Left lobe of liver (tissue), 2 donors: ENCODE data around the gene OR52E5. TPM values are rescaled to one million over a fixed set of nuclear protein-coding genes. Genes with fewer than 3 reads are reported as not detected.
A peak's percentile ranks its signal among the peaks of the same experiment; 100 is the strongest.

Experiments
- ATAC-seq: fragments of 200-7000 bp; cut with Tn5 transposase; one replicate; pipeline ENCODE4 v1.9.1; 2020; ENCODE audit warnings: mild to moderate bottlenecking, moderate library complexity
- DNase-seq: peaks from one replicate; pipeline ENCODE4 v3.0.0-alpha.2; 2020; ENCODE audit warnings: low spot score
- total RNA-seq: library from RNA; stranded (reverse); gene quantifications from one replicate; pipeline ENCODE4 v1.2.1, GENCODE V29; 2021
- donor health status: DM: no; HTN: no; CAD: no; lungs with moderate emphysema.
- donor health status: DM: no; HTN: yes; CAD: no.

The OR52E5 gene
- not detected for total RNA-seq

DNA sequence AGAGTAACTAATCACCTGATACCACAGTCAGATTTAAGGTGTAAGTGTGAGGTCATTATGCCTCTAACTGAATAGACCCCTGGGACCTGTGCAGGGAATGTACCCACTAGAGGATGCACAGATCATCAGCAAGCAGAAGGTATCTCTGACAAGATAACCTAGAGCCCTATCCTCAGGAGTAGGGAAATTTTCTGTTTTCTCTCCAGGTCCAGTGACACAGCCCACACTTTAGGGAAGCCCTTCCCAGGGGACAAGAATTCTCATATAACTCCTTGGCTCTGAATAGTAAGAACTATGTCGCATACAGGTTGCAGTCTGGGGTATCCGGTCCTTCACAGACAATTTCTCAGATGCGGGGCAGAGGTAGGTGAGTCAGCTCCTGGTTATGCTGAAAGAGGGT lies at the start of gene OR52E5:
Gene OR52E5 (plus strand): TSS at position 301 of the 400 bp plus-strand sequence. CDS start 7,569 bp downstream, outside the sequence.
- no peak for ATAC-seq
- DNase-seq, result no peak

DNA sequence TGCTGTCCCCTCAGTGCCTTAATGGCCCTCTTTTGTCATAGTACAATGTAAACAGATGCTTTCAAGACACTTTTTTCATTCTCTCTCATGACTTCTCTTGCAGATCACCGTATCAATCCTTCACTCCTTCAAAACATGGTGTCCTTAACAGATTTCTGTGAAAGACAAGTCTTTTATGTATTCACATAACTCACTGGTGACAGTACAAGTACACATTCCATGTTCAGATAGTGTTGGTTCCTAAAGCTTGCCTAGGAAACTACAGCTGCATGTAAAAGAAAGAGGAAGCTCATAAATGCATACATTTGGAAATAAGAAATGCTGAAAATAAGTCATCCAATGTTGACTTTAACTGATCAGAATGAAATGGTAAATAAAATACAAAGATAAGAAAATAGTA lies 46.3 kb upstream of the OR52E5 start:
- no peak for ATAC-seq
- DNase-seq, result no peak

DNA sequence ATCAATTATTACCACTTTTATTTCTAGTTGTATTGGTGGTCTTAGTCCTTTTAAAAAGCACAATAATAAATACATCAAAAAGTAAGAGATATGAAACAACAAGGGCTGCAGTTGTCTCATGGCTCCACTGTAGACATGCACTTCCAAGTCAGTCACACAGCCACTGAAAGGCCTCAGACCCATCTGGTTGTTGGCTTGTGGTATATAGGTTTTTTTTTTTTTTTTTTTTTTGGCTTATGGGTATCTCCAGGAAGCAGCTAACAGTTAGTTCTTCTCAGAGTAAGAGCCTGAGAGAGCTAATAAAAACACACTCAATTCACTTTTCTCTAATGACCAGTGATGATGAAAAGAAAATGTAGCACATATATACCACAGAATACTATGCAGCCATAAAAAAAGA lies 45.3 kb upstream of the OR52E5 start:
- no peak for DNase-seq
- no peak for ATAC-seq

DNA sequence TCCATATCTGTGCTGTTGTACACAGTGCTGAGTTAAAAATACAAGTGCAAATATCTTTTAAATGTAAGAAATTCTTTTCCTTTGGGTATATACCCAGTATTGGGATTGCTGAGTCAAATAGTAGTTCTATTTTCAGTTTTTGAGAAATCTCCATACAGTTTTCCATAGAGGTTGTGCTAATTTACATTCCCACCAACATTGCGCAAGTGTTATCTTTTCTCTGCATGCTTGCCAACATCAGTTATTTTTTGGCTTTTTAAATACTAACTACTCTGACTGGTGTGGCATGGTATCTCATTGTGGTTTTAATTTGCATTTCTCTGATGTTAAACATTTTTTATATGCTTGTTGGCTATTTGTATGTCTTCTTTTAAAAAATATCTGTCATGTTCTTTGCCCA lies 42.0 kb upstream of the OR52E5 start:
- no peak for DNase-seq
- ATAC-seq, result no peak

DNA sequence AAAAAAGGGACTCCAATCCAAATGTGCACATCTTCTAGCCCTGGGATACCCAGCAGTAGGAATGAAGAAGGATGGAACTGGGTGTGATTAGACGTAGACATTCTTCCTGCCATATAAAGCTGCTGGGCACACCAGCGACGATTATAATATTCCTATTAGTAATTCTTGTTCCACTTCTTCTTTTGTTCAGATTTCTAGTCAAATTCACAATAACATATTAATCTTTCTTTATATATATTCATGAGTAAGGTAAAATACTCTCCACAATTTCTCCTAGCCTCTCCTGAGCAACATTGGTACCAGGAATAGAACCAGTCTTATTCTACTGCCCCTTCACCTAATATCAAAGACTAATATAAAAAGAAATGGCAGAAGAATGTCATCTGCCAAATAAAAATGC lies 35.4 kb upstream of the OR52E5 start, which contains the start of gene OR52E8:
Gene OR52E8 (minus strand): TSS at position 101 of the 400 bp plus-strand sequence. CDS start 0 bp downstream, at position 101.
- ATAC-seq (no peak), DNase-seq (no peak)

DNA sequence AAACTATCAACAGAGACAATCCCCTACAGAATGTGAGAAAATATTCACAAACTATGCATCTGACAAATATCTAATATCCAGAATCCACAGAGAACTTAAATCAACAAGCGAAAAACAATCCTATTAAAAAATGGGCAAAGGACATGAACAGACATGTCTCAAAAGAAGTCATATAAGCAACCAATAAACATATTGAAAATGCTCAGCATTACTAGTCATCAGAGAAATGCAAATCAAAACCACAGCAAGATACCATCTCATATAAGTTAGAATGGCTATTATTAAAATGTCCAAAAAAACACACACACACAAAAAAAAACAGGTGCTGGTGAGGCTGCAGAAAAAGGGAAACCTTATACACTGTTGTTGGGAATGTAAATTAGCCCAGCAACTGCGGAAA lies 27.2 kb upstream of the OR52E5 start:
- no peak for ATAC-seq
- no peak for DNase-seq

DNA sequence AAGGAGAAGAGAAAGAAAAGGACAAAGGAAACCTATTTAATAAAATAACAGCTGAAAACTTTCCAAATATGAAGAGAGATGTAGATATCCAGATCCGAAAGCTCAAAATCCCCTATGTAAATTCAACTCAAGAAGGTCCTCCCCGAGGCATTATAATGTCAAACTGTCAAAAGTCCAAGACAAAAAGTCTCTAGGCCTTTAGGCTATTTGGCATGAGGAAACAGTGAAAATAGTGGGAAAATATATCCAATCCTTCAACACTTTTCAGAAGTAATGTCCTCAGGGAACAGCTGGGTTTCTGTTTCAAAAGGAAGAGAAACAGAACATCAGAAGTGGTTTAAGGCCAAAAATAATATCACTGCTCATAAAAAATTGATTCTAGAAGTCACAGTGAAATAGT lies 14.4 kb upstream of the OR52E5 start:
- no peak for ATAC-seq
- no peak for DNase-seq

DNA sequence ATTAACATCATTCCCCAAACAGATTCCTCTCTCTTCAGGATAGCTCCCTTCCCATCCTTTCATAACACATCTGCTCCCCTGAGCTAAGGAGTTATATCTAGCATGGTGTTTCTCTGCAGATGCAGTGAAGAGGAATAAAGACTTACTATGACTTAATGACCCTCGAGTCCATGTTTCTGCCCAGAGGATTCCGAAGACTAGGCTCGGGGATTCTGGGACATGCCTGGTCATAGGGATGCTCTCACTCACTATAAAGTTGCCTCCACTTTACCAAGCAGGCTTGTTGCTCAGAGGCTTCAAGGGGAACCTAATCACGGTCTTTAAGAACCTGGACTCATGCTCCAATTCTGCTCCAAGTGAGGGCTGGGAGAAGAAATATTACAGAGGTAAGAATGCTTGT lies 12.7 kb upstream of the OR52E5 start, which contains the start of gene OR52E4:
Gene OR52E4 (plus strand): TSS at position 301 of the 400 bp plus-strand sequence. CDS start 3,664 bp downstream, outside the sequence.
- DNase-seq, result no peak
- no peak for ATAC-seq

DNA sequence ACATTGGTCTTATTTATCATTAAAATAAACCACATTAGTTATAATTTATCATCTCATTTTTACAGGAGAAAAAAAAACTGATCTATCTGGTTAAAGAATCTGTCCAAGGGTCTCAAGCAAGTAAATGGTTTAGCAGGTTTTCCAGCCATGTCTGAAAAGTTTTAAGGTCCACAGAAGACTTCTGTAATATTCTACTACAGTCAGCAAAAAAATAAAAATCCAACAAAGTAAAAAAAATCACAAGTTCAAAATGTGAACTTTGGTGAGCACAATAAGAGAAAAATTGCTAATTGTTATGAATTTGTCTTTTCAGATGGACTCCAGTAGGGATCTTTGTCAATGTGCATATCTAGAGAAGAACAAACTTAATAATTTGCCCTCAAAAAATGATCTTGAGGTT lies 11.3 kb upstream of the OR52E5 start:
- DNase-seq (no peak), ATAC-seq (no peak)

DNA sequence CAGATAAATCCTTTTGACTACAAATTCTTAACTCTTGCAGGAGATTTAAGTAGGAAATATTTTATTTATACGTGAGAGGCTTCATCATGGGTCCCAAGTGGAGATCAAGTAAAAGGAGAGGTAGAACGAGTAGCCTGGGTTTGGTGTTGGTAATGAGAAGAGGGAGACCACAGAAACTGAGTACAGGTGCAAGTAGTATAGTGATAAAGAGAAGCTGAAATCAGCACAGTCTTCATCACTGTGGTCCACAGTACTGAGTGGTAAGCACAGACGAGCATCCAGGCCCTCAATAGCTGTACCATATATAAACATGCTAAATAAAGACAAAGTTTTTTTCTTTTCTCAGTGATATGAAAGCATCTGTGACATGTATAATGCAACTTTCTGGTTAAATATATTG lies 5.8 kb upstream of the OR52E5 start:
- DNase-seq, result no peak

DNA sequence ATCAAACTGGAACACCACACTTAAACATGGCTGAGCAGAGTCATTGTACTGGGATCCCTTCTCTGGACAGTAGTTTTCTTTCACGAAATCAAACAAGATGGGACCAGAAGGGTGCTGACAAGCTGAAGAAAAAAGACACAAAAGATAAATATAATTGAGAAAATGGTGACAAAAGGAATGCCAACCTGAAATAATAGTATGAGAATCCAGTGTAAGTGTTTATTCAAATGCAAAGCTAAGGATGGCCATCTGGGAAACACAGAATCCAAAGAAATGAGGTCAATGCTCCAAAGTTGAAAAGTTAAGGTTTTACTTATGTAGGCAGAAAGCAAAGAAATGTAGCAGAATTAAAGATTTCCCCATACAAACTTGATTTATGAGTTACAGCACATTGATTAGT lies 5.3 kb upstream of the OR52E5 start:
- DNase-seq, result no peak
- ATAC-seq, result no peak

More for the DNA sequence above, 5.8 kb upstream of the OR52E5 start:
- ATAC-seq, result no peak

DNA sequence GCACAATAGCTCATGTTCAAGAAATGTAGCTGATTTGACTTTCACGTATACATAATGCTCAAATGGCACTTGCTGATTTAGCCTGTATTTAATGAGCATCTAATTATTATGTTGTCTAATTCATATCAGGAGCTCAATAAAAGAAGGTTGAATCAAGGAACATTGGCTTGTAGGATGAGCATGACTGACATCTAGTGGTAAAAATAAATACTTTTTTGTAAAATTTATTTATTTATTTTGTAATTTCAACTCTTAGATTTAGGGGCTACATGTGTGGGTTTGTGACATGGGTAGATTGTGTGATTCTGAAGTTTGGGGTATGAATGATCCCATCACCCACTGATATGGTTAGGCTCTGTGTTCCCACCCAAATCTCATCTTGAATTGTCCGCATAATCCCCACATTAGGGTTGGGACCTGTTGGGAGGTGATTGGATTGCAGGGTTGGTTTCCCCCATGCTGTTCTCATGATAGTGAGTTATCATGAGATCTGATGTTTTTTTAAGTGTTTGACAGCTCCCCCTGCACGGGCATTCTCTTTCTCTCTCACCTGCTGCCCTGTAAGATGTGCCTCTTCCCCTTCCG lies 1.7 kb upstream of the OR52E5 start:
- DNase-seq, result no peak

DNA sequence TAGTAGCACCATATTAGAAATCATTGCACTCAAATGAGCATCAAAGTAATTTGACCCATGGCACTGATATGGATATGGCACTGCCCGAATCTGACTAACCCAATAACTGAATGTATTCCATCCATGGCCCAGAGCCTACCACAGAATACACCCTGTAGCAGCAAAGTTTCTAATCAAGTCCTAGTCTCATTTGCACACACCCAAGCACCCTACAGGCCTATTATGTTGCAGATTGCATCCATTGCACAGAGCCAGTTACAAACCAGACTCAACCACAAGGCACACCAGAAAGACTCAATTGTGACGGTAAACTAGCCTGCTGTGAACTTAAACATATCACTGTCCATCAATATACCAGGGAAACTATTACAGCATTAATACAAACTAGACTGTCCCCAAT lies 6.5 kb downstream of the OR52E5 start:
- DNase-seq (no peak), ATAC-seq (no peak)

More for the DNA sequence above, 1.7 kb upstream of the OR52E5 start:
- ATAC-seq, result peak; percentile 57

DNA sequence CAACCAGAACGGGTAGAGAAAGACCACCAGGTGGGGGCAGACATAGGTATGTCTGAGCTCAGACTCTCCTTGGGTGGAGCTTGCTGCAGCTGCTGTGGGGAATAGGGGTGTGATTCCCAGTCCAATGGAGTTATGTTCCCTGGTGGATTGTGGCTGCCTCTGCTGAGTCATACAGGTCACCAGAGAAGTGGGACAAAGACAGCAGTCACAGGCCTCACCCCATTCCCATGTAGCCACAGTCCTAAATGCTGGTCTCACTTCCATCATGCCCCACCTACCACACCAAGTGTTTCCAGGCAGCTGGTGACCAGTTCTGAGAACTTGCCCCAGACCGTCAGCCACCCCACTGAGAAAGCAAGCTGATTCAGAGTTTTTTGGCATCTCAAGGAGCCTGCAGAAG lies 17.5 kb downstream of the OR52E5 start:
- DNase-seq (no peak), ATAC-seq (no peak)

DNA sequence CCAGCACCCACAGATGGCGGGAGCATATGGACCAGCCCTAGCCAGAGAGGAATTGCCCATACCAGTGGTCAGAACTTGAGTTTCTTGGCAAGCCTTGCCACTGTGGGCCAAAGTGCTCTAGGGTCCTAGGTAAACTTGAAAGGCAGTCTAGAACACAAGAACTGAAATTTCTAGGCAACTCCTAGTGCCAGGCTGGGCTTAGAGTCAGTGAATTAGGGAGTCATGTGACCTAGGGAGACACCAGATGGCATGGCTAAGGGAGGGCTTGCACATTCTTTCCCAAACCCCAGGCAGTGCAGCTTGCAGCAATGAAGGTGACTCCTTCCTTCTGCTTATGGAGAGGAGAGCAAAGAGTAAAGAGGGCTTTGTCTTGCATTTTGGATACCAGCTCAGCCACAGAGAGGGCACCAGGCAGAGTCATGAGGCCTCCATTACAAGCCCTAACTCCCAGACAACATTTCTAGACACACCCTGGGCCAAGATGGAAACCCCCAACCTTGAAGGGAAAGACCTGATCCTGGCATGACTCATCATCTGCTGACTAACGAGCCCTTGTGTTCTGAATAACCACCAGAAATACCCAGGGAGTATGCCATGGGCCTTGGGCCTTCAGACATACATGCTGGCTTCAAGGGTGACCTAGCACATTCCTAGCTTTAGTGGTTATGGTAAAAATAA lies 29.9 kb downstream of the OR52E5 start:
- no peak for ATAC-seq

DNA sequence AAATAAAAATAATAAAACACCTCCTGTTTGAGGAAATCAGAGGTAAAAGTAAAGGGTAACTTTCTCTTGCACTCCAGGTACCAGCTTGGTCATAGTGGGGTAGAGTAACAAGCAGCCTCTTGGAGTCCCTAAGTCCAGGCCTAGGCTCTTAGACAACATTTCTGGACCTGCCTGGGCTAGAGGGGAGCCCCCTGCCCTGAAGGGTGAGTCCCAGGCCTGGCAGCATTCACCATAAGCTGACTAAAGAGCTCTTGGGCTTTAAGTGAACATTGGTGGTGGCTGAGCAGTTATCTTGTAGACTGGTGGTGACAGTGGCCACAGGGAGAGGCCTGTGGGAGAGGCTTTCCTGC lies 30.4 kb downstream of the OR52E5 start:
- no peak for ATAC-seq
- no peak for DNase-seq

More for the DNA sequence above, 29.9 kb downstream of the OR52E5 start:
- no peak for DNase-seq

DNA sequence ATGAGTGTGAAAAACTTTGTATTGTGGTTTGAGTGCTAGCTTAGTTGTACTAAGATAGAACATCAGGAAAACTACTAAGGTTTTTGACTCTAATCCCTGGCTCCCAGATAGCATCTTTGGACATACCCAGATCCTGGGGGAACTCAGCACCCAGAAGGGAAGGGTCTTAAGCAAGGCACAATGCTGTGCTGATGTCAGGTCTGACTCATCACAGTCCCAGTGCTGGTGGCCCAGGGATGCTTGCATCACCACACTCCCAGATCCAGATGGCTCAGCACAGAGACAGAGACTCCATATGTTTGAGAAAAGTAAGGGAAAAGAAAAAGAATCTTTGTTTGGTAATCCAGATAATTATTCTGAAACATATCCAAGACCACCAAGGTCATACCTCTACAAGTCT lies 30.8 kb downstream of the OR52E5 start:
- DNase-seq, result no peak

DNA sequence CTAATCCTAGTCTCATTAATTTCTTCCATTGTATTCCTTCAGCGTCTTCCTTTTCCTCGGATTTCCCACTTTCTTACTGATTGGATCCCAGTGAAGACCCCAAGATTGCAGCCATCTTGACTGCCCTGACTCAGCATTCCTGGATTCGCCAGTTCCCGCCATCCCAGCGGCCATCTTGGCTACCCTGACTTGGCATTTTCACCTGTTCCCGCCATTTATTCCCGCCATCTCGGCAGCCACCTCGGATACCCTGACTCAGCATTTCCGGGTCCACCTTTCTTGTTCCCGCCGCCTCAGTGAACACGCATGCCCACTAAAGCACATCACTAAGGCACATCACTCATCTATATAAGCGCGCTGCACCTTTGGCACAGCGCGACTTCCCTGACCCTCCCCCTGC lies 35.3 kb downstream of the OR52E5 start:
- DNase-seq, result no peak
- no peak for ATAC-seq

More for the DNA sequence above, 30.8 kb downstream of the OR52E5 start:
- ATAC-seq, result no peak

DNA sequence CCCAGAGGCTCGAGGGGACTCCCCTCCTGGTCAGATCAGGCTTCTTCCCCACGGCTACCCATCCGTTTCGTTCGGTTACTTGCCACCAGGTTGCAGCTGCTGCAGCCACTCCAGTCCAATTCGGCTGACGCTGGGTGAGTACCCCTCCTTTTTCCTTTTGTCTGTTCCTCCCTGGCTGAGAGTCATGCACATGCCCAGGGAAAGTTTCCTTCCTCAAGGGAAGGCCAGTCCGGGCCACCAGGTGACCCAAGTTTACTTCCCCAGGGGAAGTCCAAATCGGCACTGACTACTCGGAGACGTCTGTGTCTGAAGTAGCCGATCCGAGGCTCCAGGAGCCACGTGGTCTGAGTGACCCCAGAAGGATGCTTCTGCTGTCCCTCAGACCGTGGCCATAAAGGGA lies 35.8 kb downstream of the OR52E5 start:
- no peak for DNase-seq
- no peak for ATAC-seq

DNA sequence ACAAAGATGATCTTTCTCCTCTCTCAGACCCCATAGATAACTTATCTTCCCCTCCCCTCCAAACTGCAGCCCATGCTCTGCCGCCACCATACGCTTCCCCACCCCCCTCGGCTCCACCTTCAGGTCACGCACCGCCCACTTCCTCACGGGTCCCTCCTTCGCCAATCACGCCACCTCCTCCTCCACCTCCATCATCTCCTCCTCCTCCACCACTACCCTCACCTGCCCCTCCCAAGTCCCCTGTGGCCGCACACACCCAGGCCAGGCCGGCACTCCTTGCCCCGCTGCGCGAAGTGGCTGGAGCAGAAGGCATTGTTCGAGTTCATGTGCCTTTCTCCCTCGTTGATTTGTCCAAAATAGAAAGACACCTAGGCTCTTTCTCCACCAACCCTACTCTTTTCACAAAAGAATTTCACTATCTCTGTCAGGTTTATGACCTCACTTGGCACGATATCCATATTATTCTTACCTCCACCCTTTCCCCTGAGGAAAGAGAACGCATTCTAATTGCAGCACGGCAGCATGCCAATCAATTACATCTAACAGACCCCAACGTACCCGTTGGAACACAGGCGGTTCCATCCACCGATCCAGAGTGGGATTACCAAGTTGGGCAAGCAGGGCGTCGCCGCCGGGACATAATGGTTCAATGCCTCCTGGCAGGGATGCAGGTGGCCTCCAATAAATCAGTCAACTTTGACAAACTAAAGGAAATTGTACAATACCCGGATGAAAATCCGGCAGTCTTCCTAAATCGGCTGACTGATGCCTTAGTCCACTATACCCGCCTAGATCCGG lies 36.8 kb downstream of the OR52E5 start:
- ATAC-seq, result no peak
- DNase-seq, result no peak

DNA sequence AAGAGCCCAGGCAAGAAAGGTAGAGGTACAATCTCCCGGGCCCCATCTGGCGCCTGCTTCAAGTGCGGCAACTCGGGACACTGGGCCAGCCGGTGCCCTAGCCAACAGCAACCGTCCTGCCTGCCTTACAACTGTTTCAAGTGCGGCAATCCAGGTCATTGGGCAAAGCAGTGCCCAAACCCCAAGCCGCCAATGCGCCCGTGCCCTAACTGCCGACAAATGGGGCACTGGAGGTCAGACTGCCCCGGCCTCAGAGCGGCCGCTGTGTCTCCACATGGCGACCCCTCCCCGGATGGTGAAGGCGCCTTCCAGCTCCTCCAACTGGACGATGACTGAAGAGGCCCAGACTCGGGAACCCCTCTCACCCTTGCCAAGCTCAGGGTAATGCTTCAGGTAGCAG lies 37.6 kb downstream of the OR52E5 start:
- no peak for ATAC-seq

DNA sequence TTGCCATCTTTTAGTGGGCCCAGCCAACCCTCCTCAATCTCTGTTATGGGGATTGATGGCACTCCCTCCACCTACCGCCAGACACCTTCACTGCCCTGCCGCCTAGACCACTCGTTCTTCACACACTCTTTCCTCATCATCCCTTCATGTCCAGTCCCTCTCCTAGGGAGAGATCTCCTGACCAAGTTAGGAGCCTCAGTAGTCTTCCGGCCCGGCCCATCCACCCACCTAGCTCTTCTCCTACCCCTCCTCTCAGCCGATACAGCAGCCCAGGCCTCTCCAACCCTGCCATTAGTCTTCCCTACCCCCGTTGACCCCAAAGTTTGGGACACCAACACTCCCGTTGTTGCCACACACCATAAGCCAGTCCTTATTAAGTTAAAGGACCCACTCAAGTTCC lies 38.1 kb downstream of the OR52E5 start:
- ATAC-seq, result no peak
- no peak for DNase-seq

More for the DNA sequence above, 37.6 kb downstream of the OR52E5 start:
- DNase-seq, result no peak
